ENCODE measurements around the gene PDSS2.
"Not testable (repeated sequence)": the region's sequence is repeated elsewhere in the genome, so short reads cannot be mapped to it uniquely, and the experiment has no call there.

PDSS2 gene

DNA sequence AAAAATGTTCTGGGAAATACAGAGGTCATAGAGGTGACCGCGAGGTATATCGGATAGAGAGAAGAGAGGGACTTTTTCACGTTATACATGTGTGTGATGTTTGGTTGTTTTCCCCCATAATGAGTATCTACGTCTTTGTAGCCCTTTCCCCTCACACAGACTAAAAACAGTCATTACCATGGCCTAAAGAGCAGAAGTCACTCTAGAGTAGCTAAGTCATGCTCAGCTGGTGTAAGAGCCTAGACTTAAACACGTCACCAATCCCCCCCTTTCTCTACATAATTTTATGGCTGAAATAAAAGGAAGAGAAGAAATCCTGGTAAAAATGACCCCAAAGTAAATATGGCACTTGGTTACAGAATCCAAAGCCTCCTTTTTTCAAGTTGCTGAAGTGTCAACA, 338.1 kb downstream of the PDSS2 start:
- no peaks in the 10 kb centered on the region for H3K9me3 ChIP-seq (ENCODE audit: control insufficient read depth, insufficient read depth, low read length)
- peaks cover 88% of the 10 kb centered on the region for H3K4me1 ChIP-seq (ENCODE audit: control insufficient read depth, low read length)
- H3K4me3 ChIP-seq (ENCODE audit: low read length), result no peak overlapping the region
- H3K9me2 ChIP-seq (replicated peaks; ENCODE audit: control insufficient read depth, low read length), result no peaks in the 10 kb centered on the region
- no peaks in the 10 kb centered on the region for H4K20me1 ChIP-seq (ENCODE audit: control insufficient read depth, insufficient read depth, low read depth, low read length)
- no peak overlapping the region for H3K4me2 ChIP-seq (ENCODE audit: low read length)
- no peaks in the 10 kb centered on the region for H3K36me3 ChIP-seq (ENCODE audit: control insufficient read depth, low read length)
- H3K27ac ChIP-seq (ENCODE audit: low read depth, low read length), result no peak overlapping the region
- no peaks in the 10 kb centered on the region for H3K27me3 ChIP-seq (ENCODE audit: control insufficient read depth, low read length)
- TF ChIP-seq, protein P1, sequence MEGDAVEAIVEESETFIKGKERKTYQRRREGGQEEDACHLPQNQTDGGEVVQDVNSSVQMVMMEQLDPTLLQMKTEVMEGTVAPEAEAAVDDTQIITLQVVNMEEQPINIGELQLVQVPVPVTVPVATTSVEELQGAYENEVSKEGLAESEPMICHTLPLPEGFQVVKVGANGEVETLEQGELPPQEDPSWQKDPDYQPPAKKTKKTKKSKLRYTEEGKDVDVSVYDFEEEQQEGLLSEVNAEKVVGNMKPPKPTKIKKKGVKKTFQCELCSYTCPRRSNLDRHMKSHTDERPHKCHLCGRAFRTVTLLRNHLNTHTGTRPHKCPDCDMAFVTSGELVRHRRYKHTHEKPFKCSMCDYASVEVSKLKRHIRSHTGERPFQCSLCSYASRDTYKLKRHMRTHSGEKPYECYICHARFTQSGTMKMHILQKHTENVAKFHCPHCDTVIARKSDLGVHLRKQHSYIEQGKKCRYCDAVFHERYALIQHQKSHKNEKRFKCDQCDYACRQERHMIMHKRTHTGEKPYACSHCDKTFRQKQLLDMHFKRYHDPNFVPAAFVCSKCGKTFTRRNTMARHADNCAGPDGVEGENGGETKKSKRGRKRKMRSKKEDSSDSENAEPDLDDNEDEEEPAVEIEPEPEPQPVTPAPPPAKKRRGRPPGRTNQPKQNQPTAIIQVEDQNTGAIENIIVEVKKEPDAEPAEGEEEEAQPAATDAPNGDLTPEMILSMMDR (IDR thresholded peaks at IDR 0.05; ENCODE audit: low read depth, low read length, poor library complexity, severe bottlenecking), result no peak
- TF ChIP-seq EZH2phosphoT487 (IDR thresholded peaks at IDR 0.05; ENCODE audit: borderline replicate concordance, low read length), result no peak
- peaks cover 34% of the 10 kb centered on the region for H3F3A ChIP-seq (ENCODE audit: control insufficient read depth, insufficient read depth)
- H3K79me2 ChIP-seq (ENCODE audit: control insufficient read depth, low read length), result no peaks in the 10 kb centered on the region

DNA sequence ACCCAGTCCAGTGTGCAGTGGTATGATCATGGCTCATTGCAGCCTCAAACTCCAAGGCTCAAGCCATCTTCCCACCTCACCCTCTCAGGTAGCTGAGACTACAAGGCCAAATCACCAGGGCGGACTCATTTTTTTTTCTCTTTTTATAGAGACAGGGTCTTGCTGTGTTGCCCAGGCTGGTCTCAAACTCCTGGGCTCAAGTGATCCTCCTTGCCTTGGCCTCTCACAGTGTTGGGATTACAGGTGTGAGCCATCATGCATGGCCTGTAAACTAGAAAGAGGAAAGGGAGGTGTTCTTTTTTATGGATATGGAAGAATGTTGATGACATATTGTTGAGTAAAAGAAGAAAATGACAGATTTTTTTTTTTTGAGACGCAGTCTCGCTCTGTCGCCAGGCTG, 339.0 kb downstream of the PDSS2 start:
- Histone ChIP-seq H3K79me2 (ENCODE audit: control insufficient read depth, low read length) (no peaks in the 10 kb centered on the region), H3F3A (ENCODE audit: control insufficient read depth, insufficient read depth) (peaks cover 40% of the 10 kb centered on the region), H3K9me3 (ENCODE audit: control insufficient read depth, insufficient read depth, low read length) (no peaks in the 10 kb centered on the region), H3K27ac (ENCODE audit: low read depth, low read length) (no peak overlapping the region), H3K36me3 (ENCODE audit: control insufficient read depth, low read length) (no peaks in the 10 kb centered on the region), H3K4me2 (ENCODE audit: low read length) (no peak overlapping the region), H3K9me2 (replicated peaks; ENCODE audit: control insufficient read depth, low read length) (no peaks in the 10 kb centered on the region), H4K20me1 (ENCODE audit: control insufficient read depth, insufficient read depth, low read depth, low read length) (no peaks in the 10 kb centered on the region), H3K27me3 (ENCODE audit: control insufficient read depth, low read length) (no peaks in the 10 kb centered on the region), H3K4me3 (ENCODE audit: low read length) (no peak overlapping the region), H3K4me1 (ENCODE audit: control insufficient read depth, low read length) (peaks cover 89% of the 10 kb centered on the region)
- no peak for TF ChIP-seq EZH2phosphoT487 (IDR thresholded peaks at IDR 0.05; ENCODE audit: borderline replicate concordance, low read length)
- TF ChIP-seq, protein P1 (IDR thresholded peaks at IDR 0.05; ENCODE audit: low read depth, low read length, poor library complexity, severe bottlenecking), result no peak

DNA sequence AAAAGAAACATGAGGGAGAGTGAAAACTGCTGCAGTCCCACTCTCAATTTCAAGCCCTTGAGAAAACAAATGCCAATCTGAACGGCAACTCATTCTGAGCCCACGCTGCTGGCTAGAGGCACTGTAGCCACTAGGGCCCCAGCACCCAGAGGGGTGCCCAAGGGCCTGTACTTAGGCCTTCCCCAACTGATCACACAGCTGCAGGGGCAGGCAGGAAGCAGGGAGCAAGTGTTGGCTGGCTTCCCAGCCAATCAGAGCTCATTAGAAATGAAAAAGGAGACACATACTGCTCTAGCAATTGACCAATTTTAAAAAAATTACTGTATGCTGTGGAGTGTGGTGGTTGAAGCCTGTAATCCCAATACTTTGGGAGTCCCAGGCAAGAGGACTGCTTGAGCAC, 340.4 kb downstream of the PDSS2 start:
- peaks cover under 1% of the 10 kb centered on the region for H3K79me2 ChIP-seq (ENCODE audit: control insufficient read depth, low read length)
- no peaks in the 10 kb centered on the region for H4K20me1 ChIP-seq (ENCODE audit: control insufficient read depth, insufficient read depth, low read depth, low read length)
- peak overlapping the region; percentile 89 for H3K27ac ChIP-seq (ENCODE audit: low read depth, low read length)
- peak overlapping the region; percentile 88 for H3K4me2 ChIP-seq (ENCODE audit: low read length)
- no peaks in the 10 kb centered on the region for H3K9me2 ChIP-seq (replicated peaks; ENCODE audit: control insufficient read depth, low read length)
- H3F3A ChIP-seq (ENCODE audit: control insufficient read depth, insufficient read depth), result peaks cover 36% of the 10 kb centered on the region
- H3K36me3 ChIP-seq (ENCODE audit: control insufficient read depth, low read length), result no peaks in the 10 kb centered on the region
- peaks cover 76% of the 10 kb centered on the region for H3K4me1 ChIP-seq (ENCODE audit: control insufficient read depth, low read length)
- TF ChIP-seq EZH2phosphoT487 (IDR thresholded peaks at IDR 0.05; ENCODE audit: borderline replicate concordance, low read length), result no peak
- TF ChIP-seq, protein P1 (IDR thresholded peaks at IDR 0.05; ENCODE audit: low read depth, low read length, poor library complexity, severe bottlenecking), result peak; percentile 5
- no peaks in the 10 kb centered on the region for H3K9me3 ChIP-seq (ENCODE audit: control insufficient read depth, insufficient read depth, low read length)
- peak overlapping the region; percentile 29 for H3K4me3 ChIP-seq (ENCODE audit: low read length)
- no peaks in the 10 kb centered on the region for H3K27me3 ChIP-seq (ENCODE audit: control insufficient read depth, low read length)

DNA sequence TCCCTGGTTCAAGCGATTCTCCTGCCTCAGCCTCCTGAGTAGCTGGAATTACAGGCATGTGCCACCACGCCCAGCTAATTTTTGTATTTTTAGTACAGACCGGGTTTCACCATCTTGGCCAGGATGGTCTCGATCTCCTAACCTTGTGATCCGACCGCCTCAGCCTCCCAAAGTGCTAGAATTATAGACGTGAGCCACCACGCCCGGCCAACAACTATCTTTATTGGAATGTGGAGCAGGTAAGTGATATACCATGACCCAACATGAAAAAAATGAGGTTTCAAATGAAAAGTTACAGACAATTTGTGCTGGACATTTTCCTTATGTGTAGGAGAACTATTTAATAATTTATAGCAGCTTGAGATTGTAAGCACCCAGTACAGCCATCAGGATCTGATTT, 340.8 kb downstream of the PDSS2 start:
- H3K9me3 ChIP-seq (ENCODE audit: control insufficient read depth, insufficient read depth, low read length); H3K27me3 ChIP-seq (ENCODE audit: control insufficient read depth, low read length); H3K9me2 ChIP-seq (replicated peaks; ENCODE audit: control insufficient read depth, low read length); H3K79me2 ChIP-seq (ENCODE audit: control insufficient read depth, low read length); H3K36me3 ChIP-seq (ENCODE audit: control insufficient read depth, low read length); H4K20me1 ChIP-seq (ENCODE audit: control insufficient read depth, insufficient read depth, low read depth, low read length): not testable (repeated sequence)
- peaks cover 36% of the 10 kb centered on the region for H3F3A ChIP-seq (ENCODE audit: control insufficient read depth, insufficient read depth)
- TF ChIP-seq, protein P1 (IDR thresholded peaks at IDR 0.05; ENCODE audit: low read depth, low read length, poor library complexity, severe bottlenecking), result peak; percentile 4
- H3K4me1 ChIP-seq (ENCODE audit: control insufficient read depth, low read length), result peaks cover 76% of the 10 kb centered on the region
- peak overlapping the region; percentile 88 for H3K4me2 ChIP-seq (ENCODE audit: low read length)
- H3K27ac ChIP-seq (ENCODE audit: low read depth, low read length), result peak overlapping the region; percentile 89
- H3K4me3 ChIP-seq (ENCODE audit: low read length), result peak overlapping the region; percentile 29

All from DOHH2 (cell line).